HCT116 (cell line): Measurements from ENCODE around the gene VAMP8.

Experiments used
- ZNF274 ChIP-seq: fragments of 200-500 bp; sonication (Bioruptor generic); IDR thresholded peaks from 2 replicates; pipeline ENCODE4 v1.6.1; 2014; ENCODE audit warnings: mild to moderate bottlenecking, low read depth, low read length, inconsistent platforms
- TF ChIP-seq, protein P1 (sequence below): IDR thresholded peaks from 2 replicates; pipeline ENCODE4 v1.6.1; 2012

DNA sequence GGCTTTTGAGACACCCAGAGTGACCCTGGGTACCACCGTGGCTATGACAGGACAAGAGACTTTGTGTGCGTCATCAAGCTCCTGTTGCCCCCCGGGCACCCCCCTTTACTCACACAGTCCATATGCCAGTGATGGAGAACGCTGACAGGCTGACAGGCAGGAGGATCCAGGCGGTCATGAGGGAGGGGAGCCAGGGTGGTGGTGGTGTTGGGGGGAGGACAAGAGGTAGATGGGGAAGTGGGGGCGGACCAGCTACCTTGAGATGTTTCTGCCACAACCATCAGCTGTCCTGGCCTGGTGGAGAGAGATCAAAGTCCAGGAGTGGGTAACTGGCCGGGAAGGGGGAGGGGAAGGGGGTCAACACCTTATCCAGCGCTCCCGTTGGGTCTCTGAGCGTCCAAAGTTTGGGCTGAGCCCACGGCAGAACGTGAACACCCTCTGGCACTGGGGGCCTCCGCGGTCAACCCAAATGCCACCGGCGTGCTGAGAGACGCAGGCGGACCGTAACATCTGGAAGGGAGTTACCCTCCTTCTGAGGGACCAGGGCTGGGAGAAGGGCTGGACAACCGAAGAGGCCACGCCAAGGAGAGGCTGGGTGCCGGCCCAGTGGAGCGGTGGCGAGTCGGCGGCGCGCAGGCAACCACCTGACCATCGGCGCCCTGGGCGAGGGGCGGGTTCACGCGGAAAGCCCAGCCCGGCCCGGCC is 24.5 kb downstream of the VAMP8 start:
- no peak for TF ChIP-seq ZNF274
- TF ChIP-seq, protein P1, sequence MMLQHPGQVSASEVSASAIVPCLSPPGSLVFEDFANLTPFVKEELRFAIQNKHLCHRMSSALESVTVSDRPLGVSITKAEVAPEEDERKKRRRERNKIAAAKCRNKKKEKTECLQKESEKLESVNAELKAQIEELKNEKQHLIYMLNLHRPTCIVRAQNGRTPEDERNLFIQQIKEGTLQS, result no peak
